ENCODE results near the gene USH1G. TPM values are rescaled to one million over a fixed set of nuclear protein-coding genes. Genes with fewer than 3 reads are reported as not detected.

The USH1G gene
- polyA plus RNA-seq, 2 donors = 6.0 to 11.9 TPM

DNA sequence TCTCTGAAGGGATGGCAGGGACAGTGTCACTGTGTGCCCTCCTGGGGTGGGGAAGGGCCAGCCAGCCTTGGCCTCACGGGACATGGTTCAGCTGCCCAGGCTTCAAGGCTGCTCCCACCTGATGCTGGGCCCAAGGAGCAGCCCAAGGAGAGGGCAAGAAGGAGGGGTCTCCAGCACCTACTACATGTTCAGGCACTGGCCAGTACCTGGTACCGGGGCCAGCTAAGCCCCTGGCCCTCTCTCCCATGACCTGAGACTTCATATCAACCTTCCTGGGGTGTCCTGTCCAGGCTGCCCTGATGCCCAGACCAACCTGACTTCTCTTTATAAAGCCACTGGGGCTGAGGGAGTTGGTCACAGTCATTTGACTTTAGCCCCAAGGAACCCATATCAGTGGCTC lies 1.3 kb downstream of the USH1G start:
- Histone ChIP-seq H3K27ac (ENCODE audit: low read depth in 2 of 2, low read length in 1 of 2) (no peak overlapping the region), H3K27me3 (ENCODE audit: control insufficient read depth in 1 of 2, insufficient read depth in 2 of 2, low read length in 2 of 2) (peaks cover 0 to 2% of the 10 kb centered on the region in 2 donors), H3K4me1 (ENCODE audit: control insufficient read depth in 2 of 2, insufficient read depth in 2 of 2, low read length in 1 of 2) (peaks cover 0 to 21% of the 10 kb centered on the region in 2 donors), H3K4me3 (ENCODE audit: low read depth in 1 of 2, low read length in 2 of 2) (no peak overlapping the region), H3K36me3 (ENCODE audit: control insufficient read depth in 2 of 2, insufficient read depth in 2 of 2, low read length in 1 of 2) (peaks cover 0 to 7% of the 10 kb centered on the region in 2 donors), H3K9me3 (ENCODE audit: control insufficient read depth in 2 of 2, insufficient read depth in 1 of 2, low read depth in 1 of 2, low read length in 1 of 2) (peaks cover 0 to 5% of the 10 kb centered on the region in 2 donors)
- WGBS, 2 donors = 95% methylated on average over 2 of the region's 2 CpGs

DNA sequence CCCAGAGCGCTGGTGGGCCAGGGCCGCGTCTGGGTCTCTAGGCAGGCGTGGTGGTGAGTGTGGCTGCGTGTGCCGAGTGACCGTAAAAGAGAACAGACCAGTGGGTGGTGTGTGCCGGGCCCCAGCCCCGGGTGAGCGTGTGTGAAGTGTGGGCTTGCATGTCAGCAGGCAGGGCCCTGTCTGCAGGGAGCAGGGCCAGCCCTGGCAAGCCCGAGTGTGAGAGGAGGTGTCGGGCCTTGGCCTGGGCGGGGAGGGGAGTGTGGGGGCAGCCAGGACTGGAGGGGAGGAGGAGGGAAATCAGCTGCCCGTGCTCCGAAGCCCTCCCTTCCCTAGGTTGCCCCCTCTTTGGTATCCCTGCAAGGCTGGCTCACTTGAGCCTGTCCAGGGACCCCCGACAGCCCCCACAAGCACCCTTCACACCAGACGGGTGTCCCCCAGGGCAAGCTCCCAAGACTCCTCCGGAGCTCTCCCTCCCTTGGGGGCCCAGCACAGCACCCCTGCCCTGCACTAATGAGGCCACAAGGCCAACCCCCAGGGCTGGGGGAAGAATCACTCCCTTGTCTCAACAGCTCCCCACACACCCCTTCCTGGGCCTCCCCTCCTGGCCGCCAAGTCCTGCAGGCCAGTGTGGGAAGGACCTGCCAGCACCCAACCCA lies 1.9 kb downstream of the USH1G start:
- Histone ChIP-seq H3K4me3 (ENCODE audit: low read depth in 1 of 2, low read length in 2 of 2) (no peak overlapping the region), H3K27me3 (ENCODE audit: control insufficient read depth in 1 of 2, insufficient read depth in 2 of 2, low read length in 2 of 2) (peaks cover 0 to 2% of the 10 kb centered on the region in 2 donors), H3K36me3 (ENCODE audit: control insufficient read depth in 2 of 2, insufficient read depth in 2 of 2, low read length in 1 of 2) (peaks cover 0 to 11% of the 10 kb centered on the region in 2 donors), H3K27ac (ENCODE audit: low read depth in 2 of 2, low read length in 1 of 2) (no peak overlapping the region), H3K9me3 (ENCODE audit: control insufficient read depth in 2 of 2, insufficient read depth in 1 of 2, low read depth in 1 of 2, low read length in 1 of 2) (peaks cover 0 to 5% of the 10 kb centered on the region in 2 donors), H3K4me1 (ENCODE audit: control insufficient read depth in 2 of 2, insufficient read depth in 2 of 2, low read length in 1 of 2) (peaks cover 0 to 21% of the 10 kb centered on the region in 2 donors)
- WGBS, 2 donors = 36 to 45% methylated on average over 18 to 19 of the region's 19 CpGs

- peaks cover 0 to 11% of the 10 kb centered on the region in 2 donors for H3K36me3 ChIP-seq (ENCODE audit: control insufficient read depth in 2 of 2, insufficient read depth in 2 of 2, low read length in 1 of 2)
- no peak overlapping the region for H3K27ac ChIP-seq (ENCODE audit: low read depth in 2 of 2, low read length in 1 of 2)
- no peak overlapping the region for H3K4me3 ChIP-seq (ENCODE audit: low read depth in 1 of 2, low read length in 2 of 2)
- WGBS, 2 donors = 36 to 46% methylated on average over 6 of the region's 6 CpGs
- peaks cover 0 to 2% of the 10 kb centered on the region in 2 donors for H3K27me3 ChIP-seq (ENCODE audit: control insufficient read depth in 1 of 2, insufficient read depth in 2 of 2, low read length in 2 of 2)
- H3K4me1 ChIP-seq (ENCODE audit: control insufficient read depth in 2 of 2, insufficient read depth in 2 of 2, low read length in 1 of 2) = peaks cover 0 to 21% of the 10 kb centered on the region in 2 donors
- peaks cover 0 to 5% of the 10 kb centered on the region in 2 donors for H3K9me3 ChIP-seq (ENCODE audit: control insufficient read depth in 2 of 2, insufficient read depth in 1 of 2, low read depth in 1 of 2, low read length in 1 of 2)
Measured at GRCh38 chr17:74920642-74921025, 2.4 kb downstream of the USH1G start.

DNA sequence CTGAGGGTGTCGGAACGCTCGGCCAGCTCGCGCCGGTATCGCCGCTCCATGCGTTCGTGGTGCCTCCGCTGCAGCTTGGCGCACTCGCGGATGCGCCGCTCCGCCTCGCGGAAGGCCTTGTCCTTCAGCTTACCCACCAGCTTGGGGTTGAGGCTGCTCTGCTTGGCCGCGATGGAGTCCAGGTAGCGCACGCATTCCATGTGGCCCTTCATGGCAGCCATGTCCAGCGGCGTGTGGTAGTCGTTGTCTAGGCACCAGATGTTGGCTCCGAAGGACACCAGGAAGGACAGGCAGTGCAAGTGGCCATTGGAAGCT lies 2.8 kb downstream of the USH1G start:
- 79 to 86% methylated on average over 27 of the region's 27 CpGs for WGBS, 2 donors
- Histone ChIP-seq H3K36me3 (ENCODE audit: control insufficient read depth in 2 of 2, insufficient read depth in 2 of 2, low read length in 1 of 2) (peaks cover 0 to 11% of the 10 kb centered on the region in 2 donors), H3K27me3 (ENCODE audit: control insufficient read depth in 1 of 2, insufficient read depth in 2 of 2, low read length in 2 of 2) (peaks cover 0 to 2% of the 10 kb centered on the region in 2 donors), H3K4me1 (ENCODE audit: control insufficient read depth in 2 of 2, insufficient read depth in 2 of 2, low read length in 1 of 2) (peaks cover 0 to 21% of the 10 kb centered on the region in 2 donors), H3K4me3 (ENCODE audit: low read depth in 1 of 2, low read length in 2 of 2) (no peak overlapping the region), H3K27ac (ENCODE audit: low read depth in 2 of 2, low read length in 1 of 2) (no peak overlapping the region), H3K9me3 (ENCODE audit: control insufficient read depth in 2 of 2, insufficient read depth in 1 of 2, low read depth in 1 of 2, low read length in 1 of 2) (peaks cover 0 to 5% of the 10 kb centered on the region in 2 donors)

GRCh38 chr17:74919440-74920305 lies 3.4 kb downstream of the USH1G start:
- Histone ChIP-seq H3K4me3 (ENCODE audit: low read depth in 1 of 2, low read length in 2 of 2) (no peak overlapping the region), H3K27me3 (ENCODE audit: control insufficient read depth in 1 of 2, insufficient read depth in 2 of 2, low read length in 2 of 2) (peaks cover 0 to 2% of the 10 kb centered on the region in 2 donors), H3K27ac (ENCODE audit: low read depth in 2 of 2, low read length in 1 of 2) (no peak overlapping the region), H3K4me1 (ENCODE audit: control insufficient read depth in 2 of 2, insufficient read depth in 2 of 2, low read length in 1 of 2) (peaks cover 0 to 19% of the 10 kb centered on the region in 2 donors), H3K9me3 (ENCODE audit: control insufficient read depth in 2 of 2, insufficient read depth in 1 of 2, low read depth in 1 of 2, low read length in 1 of 2) (peaks cover 0 to 5% of the 10 kb centered on the region in 2 donors), H3K36me3 (ENCODE audit: control insufficient read depth in 2 of 2, insufficient read depth in 2 of 2, low read length in 1 of 2) (peaks cover 0 to 11% of the 10 kb centered on the region in 2 donors)
- WGBS, 2 donors = 72 to 82% methylated on average over 65 to 67 of the region's 67 CpGs

DNA sequence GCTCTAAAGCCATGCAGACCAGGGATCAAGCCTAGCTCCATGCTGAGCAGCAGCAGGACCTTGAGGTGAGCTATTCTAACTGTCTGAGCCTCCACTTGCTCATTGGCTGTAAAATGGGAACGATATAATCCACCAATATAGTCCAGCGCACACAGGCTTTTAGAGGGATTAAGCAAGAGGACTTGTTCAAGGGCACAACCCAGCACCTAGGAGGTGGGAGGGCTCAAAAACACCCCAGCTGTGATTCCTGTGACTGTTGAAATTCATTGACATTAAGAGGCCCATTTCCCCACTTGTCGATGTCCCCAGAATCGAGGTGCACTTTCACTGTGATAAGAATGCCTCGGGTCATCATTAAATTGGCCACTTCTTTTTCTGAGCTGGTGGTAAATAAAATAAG lies 4.1 kb downstream of the USH1G start:
- Histone ChIP-seq H3K27me3 (ENCODE audit: control insufficient read depth in 1 of 2, insufficient read depth in 2 of 2, low read length in 2 of 2) (no peaks in the 10 kb centered on the region), H3K36me3 (ENCODE audit: control insufficient read depth in 2 of 2, insufficient read depth in 2 of 2, low read length in 1 of 2) (peaks cover 0 to 11% of the 10 kb centered on the region in 2 donors), H3K4me1 (ENCODE audit: control insufficient read depth in 2 of 2, insufficient read depth in 2 of 2, low read length in 1 of 2) (peaks cover 0 to 17% of the 10 kb centered on the region in 2 donors), H3K4me3 (ENCODE audit: low read depth in 1 of 2, low read length in 2 of 2) (no peak overlapping the region), H3K27ac (ENCODE audit: low read depth in 2 of 2, low read length in 1 of 2) (no peak overlapping the region), H3K9me3 (ENCODE audit: control insufficient read depth in 2 of 2, insufficient read depth in 1 of 2, low read depth in 1 of 2, low read length in 1 of 2) (peaks cover 0 to 5% of the 10 kb centered on the region in 2 donors)
- WGBS, 2 donors = 85 to 88% methylated on average over 5 of the region's 5 CpGs

- H3K4me1 ChIP-seq (ENCODE audit: control insufficient read depth in 2 of 2, insufficient read depth in 2 of 2, low read length in 1 of 2) = peaks cover 0 to 14% of the 10 kb centered on the region in 2 donors
- peaks cover 0 to 11% of the 10 kb centered on the region in 2 donors for H3K36me3 ChIP-seq (ENCODE audit: control insufficient read depth in 2 of 2, insufficient read depth in 2 of 2, low read length in 1 of 2)
- 60 to 66% methylated on average over 10 of the region's 10 CpGs for WGBS, 2 donors
- no peak overlapping the region for H3K4me3 ChIP-seq (ENCODE audit: low read depth in 1 of 2, low read length in 2 of 2)
- no peaks in the 10 kb centered on the region for H3K27me3 ChIP-seq (ENCODE audit: control insufficient read depth in 1 of 2, insufficient read depth in 2 of 2, low read length in 2 of 2)
- no peak overlapping the region for H3K27ac ChIP-seq (ENCODE audit: low read depth in 2 of 2, low read length in 1 of 2)
- peaks cover 0 to 5% of the 10 kb centered on the region in 2 donors for H3K9me3 ChIP-seq (ENCODE audit: control insufficient read depth in 2 of 2, insufficient read depth in 1 of 2, low read depth in 1 of 2, low read length in 1 of 2)
Measured at GRCh38 chr17:74917430-74917829, 5.6 kb downstream of the USH1G start.

DNA sequence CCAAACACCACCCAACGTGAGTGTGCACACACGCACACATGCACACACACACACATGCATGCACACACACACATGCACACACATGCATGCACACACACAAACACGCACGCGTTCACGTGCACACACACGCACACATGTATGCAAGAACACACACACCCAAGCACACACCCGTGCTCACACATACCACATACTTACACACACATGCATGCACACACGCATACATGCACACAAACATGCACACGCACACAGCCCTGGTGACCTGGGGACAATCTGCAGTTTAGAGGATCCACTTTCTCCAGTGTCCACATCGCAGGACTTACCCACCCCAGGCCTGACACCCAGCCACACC lies 6.2 kb downstream of the USH1G start:
- Histone ChIP-seq H3K9me3 (ENCODE audit: control insufficient read depth in 2 of 2, insufficient read depth in 1 of 2, low read depth in 1 of 2, low read length in 1 of 2) (peaks cover 0 to 5% of the 10 kb centered on the region in 2 donors), H3K27me3 (ENCODE audit: control insufficient read depth in 1 of 2, insufficient read depth in 2 of 2, low read length in 2 of 2) (no peaks in the 10 kb centered on the region), H3K27ac (ENCODE audit: low read depth in 2 of 2, low read length in 1 of 2) (no peak overlapping the region), H3K4me1 (ENCODE audit: control insufficient read depth in 2 of 2, insufficient read depth in 2 of 2, low read length in 1 of 2) (peaks cover 0 to 13% of the 10 kb centered on the region in 2 donors), H3K36me3 (ENCODE audit: control insufficient read depth in 2 of 2, insufficient read depth in 2 of 2, low read length in 1 of 2) (peaks cover 0 to 11% of the 10 kb centered on the region in 2 donors), H3K4me3 (ENCODE audit: low read depth in 1 of 2, low read length in 2 of 2) (no peak overlapping the region)
- 92% methylated on average over 11 of the region's 11 CpGs for WGBS, 2 donors

GRCh38 chr17:74916136-74916850 lies 6.8 kb downstream of the USH1G start:
- Histone ChIP-seq H3K4me1 (ENCODE audit: control insufficient read depth in 2 of 2, insufficient read depth in 2 of 2, low read length in 1 of 2) (peaks cover 0 to 8% of the 10 kb centered on the region in 2 donors), H3K9me3 (ENCODE audit: control insufficient read depth in 2 of 2, insufficient read depth in 1 of 2, low read depth in 1 of 2, low read length in 1 of 2) (peaks cover 0 to 5% of the 10 kb centered on the region in 2 donors), H3K4me3 (ENCODE audit: low read depth in 1 of 2, low read length in 2 of 2) (no peak overlapping the region), H3K27me3 (ENCODE audit: control insufficient read depth in 1 of 2, insufficient read depth in 2 of 2, low read length in 2 of 2) (no peaks in the 10 kb centered on the region), H3K27ac (ENCODE audit: low read depth in 2 of 2, low read length in 1 of 2) (no peak overlapping the region), H3K36me3 (ENCODE audit: control insufficient read depth in 2 of 2, insufficient read depth in 2 of 2, low read length in 1 of 2) (peaks cover 0 to 11% of the 10 kb centered on the region in 2 donors)
- WGBS, 2 donors = 85 to 88% methylated on average over 13 of the region's 13 CpGs
